Epithelial cell of proximal tubule (primary cell): ENCODE results near the gene SNX13. TPM values are rescaled to one million over a fixed set of nuclear protein-coding genes. Genes with fewer than 3 reads are reported as not detected.

ENCODE experiments used
- DNase-seq: peaks from one replicate; pipeline ENCODE4 v3.0.0-alpha.2; 2011; ENCODE audit warnings: low read depth
- H3K4me3 ChIP-seq: 2 replicates; pipeline ENCODE4 v1.5.1; 2011; ENCODE audit warnings: low read depth, mild to moderate bottlenecking, low read length
- CTCF ChIP-seq: conservative IDR thresholded peaks from 2 replicates; pipeline ENCODE4 v1.5.1; 2012; ENCODE audit warnings: low read depth, mild to moderate bottlenecking, low read length
- total RNA-seq: library from RNA; depleted of rRNA; stranded (reverse); fragments of >200 nt; gene quantifications from 2 replicates; pipeline ENCODE4 v1.2.3, GENCODE V29; 2015

The SNX13 gene
- total RNA-seq, 1 donor from 2014 or later = 10.8 TPM

- H3K4me3 ChIP-seq = no peak overlapping the region
- no peak for TF ChIP-seq CTCF
- DNase-seq = no peak
Observed at GRCh38 chr7:17774716-17775288, 165.5 kb downstream of the SNX13 start.

- no peak for TF ChIP-seq CTCF
- H3K4me3 ChIP-seq = no peak overlapping the region
Observed at GRCh38 chr7:17774248-17774647, 166.0 kb downstream of the SNX13 start.

GRCh38 chr7:17773289-17773626 lies 167.0 kb downstream of the SNX13 start:
- no peak for TF ChIP-seq CTCF
- H3K4me3 ChIP-seq = no peak overlapping the region
- DNase-seq = peak; percentile 87

More at GRCh38 chr7:17774248-17774647, 166.0 kb downstream of the SNX13 start:
- DNase-seq = peak; percentile 78

- no peak overlapping the region for H3K4me3 ChIP-seq
- DNase-seq = no peak
- no peak for TF ChIP-seq CTCF
Observed at GRCh38 chr7:17772581-17773288, 167.6 kb downstream of the SNX13 start.

GRCh38 chr7:17771901-17772408 lies 168.3 kb downstream of the SNX13 start:
- no peak overlapping the region for H3K4me3 ChIP-seq
- TF ChIP-seq CTCF = no peak

GRCh38 chr7:17770710-17771375 lies 169.5 kb downstream of the SNX13 start:
- TF ChIP-seq CTCF = no peak

More at GRCh38 chr7:17771901-17772408, 168.3 kb downstream of the SNX13 start:
- no peak for DNase-seq

More at GRCh38 chr7:17770710-17771375, 169.5 kb downstream of the SNX13 start:
- no peak overlapping the region for H3K4me3 ChIP-seq
- DNase-seq = no peak
